ENCODE data around the gene TBC1D5.
A peak's percentile ranks its signal among the peaks of the same experiment; 100 is the strongest.

TBC1D5 gene

GRCh38 chr3:17473761-17474160, 268.7 kb downstream of the TBC1D5 start:
- DNase-seq: peak; percentile 33

GRCh38 chr3:17469954-17470353, 272.5 kb downstream of the TBC1D5 start:
- in situ Hi-C loops (cut with HindIII; ENCODE audit: low pct_ligation_motif_present, low pct_unique_long_range_greater_than_20kb, low sequenced_read_pairs): no loop called here

More at GRCh38 chr3:17473761-17474160, 268.7 kb downstream of the TBC1D5 start:
- in situ Hi-C loops (cut with HindIII; ENCODE audit: low pct_ligation_motif_present, low pct_unique_long_range_greater_than_20kb, low sequenced_read_pairs): no loop called here

GRCh38 chr3:17469520-17469919, 272.9 kb downstream of the TBC1D5 start:
- no peak for DNase-seq
- in situ Hi-C loops (cut with HindIII; ENCODE audit: low pct_ligation_motif_present, low pct_unique_long_range_greater_than_20kb, low sequenced_read_pairs): no loop called here

More at GRCh38 chr3:17469954-17470353, 272.5 kb downstream of the TBC1D5 start:
- DNase-seq: no peak

- no peak for DNase-seq
- in situ Hi-C loops (cut with HindIII; ENCODE audit: low pct_ligation_motif_present, low pct_unique_long_range_greater_than_20kb, low sequenced_read_pairs): no loop called here
Observed at GRCh38 chr3:17466028-17466427, 276.4 kb downstream of the TBC1D5 start.

- peak; percentile 32 for DNase-seq
- in situ Hi-C loops (cut with HindIII; ENCODE audit: low pct_ligation_motif_present, low pct_unique_long_range_greater_than_20kb, low sequenced_read_pairs): no loop called here
Observed at GRCh38 chr3:17459470-17459993, 282.9 kb downstream of the TBC1D5 start.

GRCh38 chr3:17456650-17457049, 285.8 kb downstream of the TBC1D5 start:
- in situ Hi-C loops (cut with HindIII; ENCODE audit: low pct_ligation_motif_present, low pct_unique_long_range_greater_than_20kb, low sequenced_read_pairs): no loop called here
- no peak for DNase-seq

- in situ Hi-C loops (cut with HindIII; ENCODE audit: low pct_ligation_motif_present, low pct_unique_long_range_greater_than_20kb, low sequenced_read_pairs): no loop called here
Observed at GRCh38 chr3:17456046-17456445, 286.4 kb downstream of the TBC1D5 start.

GRCh38 chr3:17444865-17445264, 297.6 kb downstream of the TBC1D5 start:
- in situ Hi-C loops (cut with HindIII; ENCODE audit: low pct_ligation_motif_present, low pct_unique_long_range_greater_than_20kb, low sequenced_read_pairs): no loop called here
- DNase-seq: no peak

More at GRCh38 chr3:17456046-17456445, 286.4 kb downstream of the TBC1D5 start:
- DNase-seq: no peak

GRCh38 chr3:17443142-17443541, 299.3 kb downstream of the TBC1D5 start:
- no peak for DNase-seq
- in situ Hi-C loops (cut with HindIII; ENCODE audit: low pct_ligation_motif_present, low pct_unique_long_range_greater_than_20kb, low sequenced_read_pairs): no loop called here

GRCh38 chr3:17442332-17443049, 299.9 kb downstream of the TBC1D5 start:
- in situ Hi-C loops (cut with HindIII; ENCODE audit: low pct_ligation_motif_present, low pct_unique_long_range_greater_than_20kb, low sequenced_read_pairs): no loop called here
- no peak for DNase-seq

- in situ Hi-C loops (cut with HindIII; ENCODE audit: low pct_ligation_motif_present, low pct_unique_long_range_greater_than_20kb, low sequenced_read_pairs): no loop called here
- DNase-seq: no peak
Observed at GRCh38 chr3:17433876-17434275, 308.6 kb downstream of the TBC1D5 start.

GRCh38 chr3:17432236-17432635, 310.2 kb downstream of the TBC1D5 start:
- in situ Hi-C loops (cut with HindIII; ENCODE audit: low pct_ligation_motif_present, low pct_unique_long_range_greater_than_20kb, low sequenced_read_pairs): no loop called here

GRCh38 chr3:17431484-17432045, 310.9 kb downstream of the TBC1D5 start:
- no peak for DNase-seq
- in situ Hi-C loops (cut with HindIII; ENCODE audit: low pct_ligation_motif_present, low pct_unique_long_range_greater_than_20kb, low sequenced_read_pairs): no loop called here

More at GRCh38 chr3:17432236-17432635, 310.2 kb downstream of the TBC1D5 start:
- DNase-seq: no peak

GRCh38 chr3:17431004-17431403, 311.4 kb downstream of the TBC1D5 start:
- in situ Hi-C loops (cut with HindIII; ENCODE audit: low pct_ligation_motif_present, low pct_unique_long_range_greater_than_20kb, low sequenced_read_pairs): no loop called here
- DNase-seq: peak; percentile 48

GRCh38 chr3:17430582-17430981, 311.8 kb downstream of the TBC1D5 start:
- in situ Hi-C loops (cut with HindIII; ENCODE audit: low pct_ligation_motif_present, low pct_unique_long_range_greater_than_20kb, low sequenced_read_pairs): no loop called here
- DNase-seq: no peak

- DNase-seq: no peak
- in situ Hi-C loops (cut with HindIII; ENCODE audit: low pct_ligation_motif_present, low pct_unique_long_range_greater_than_20kb, low sequenced_read_pairs): no loop called here
Observed at GRCh38 chr3:17423786-17424536, 318.5 kb downstream of the TBC1D5 start.

- in situ Hi-C loops (cut with HindIII; ENCODE audit: low pct_ligation_motif_present, low pct_unique_long_range_greater_than_20kb, low sequenced_read_pairs): no loop called here
- no peak for DNase-seq
Observed at GRCh38 chr3:17422636-17423035, 319.8 kb downstream of the TBC1D5 start.

- in situ Hi-C loops (cut with HindIII; ENCODE audit: low pct_ligation_motif_present, low pct_unique_long_range_greater_than_20kb, low sequenced_read_pairs): no loop called here
- no peak for DNase-seq
Observed at GRCh38 chr3:17420668-17421067, 321.8 kb downstream of the TBC1D5 start.

GRCh38 chr3:17412950-17413530, 329.4 kb downstream of the TBC1D5 start:
- in situ Hi-C loops (cut with HindIII; ENCODE audit: low pct_ligation_motif_present, low pct_unique_long_range_greater_than_20kb, low sequenced_read_pairs): no loop called here
- peak; percentile 67 for DNase-seq
